GM19397 (cell line): ENCODE measurements around the gene CFHR2.
"Not testable (repeated sequence)": the region's sequence is repeated elsewhere in the genome, so short reads cannot be mapped to it uniquely, and the experiment has no call there.

Source experiments
- ATAC-seq: cut with Tn5 transposase; IDR thresholded peaks from one replicate; pipeline ENCODE4 v1.9.1; 2021; ENCODE audit warnings: mild to moderate bottlenecking, moderate library complexity; ENCODE audit not compliant: unreplicated experiment

CFHR2 gene

GRCh38 chr1:196943568-196943967, at the start of gene CFHR2:
Gene CFHR2, plus strand, starts transcription at chr1:196943738. Its CDS starts 143 bp downstream, at chr1:196943881.
- not testable (repeated sequence) for ATAC-seq

GRCh38 chr1:196896355-196896754, 47.2 kb upstream of the CFHR2 start:
- no peak for ATAC-seq

- ATAC-seq, result no peak
Measured at GRCh38 chr1:196897158-196897828, 46.2 kb upstream of the CFHR2 start.

GRCh38 chr1:196902344-196902743, 41.2 kb upstream of the CFHR2 start:
- ATAC-seq, result no peak

- ATAC-seq, result no peak
Measured at GRCh38 chr1:196910215-196910614, 33.3 kb upstream of the CFHR2 start.

GRCh38 chr1:196912283-196912682, 31.3 kb upstream of the CFHR2 start:
- ATAC-seq, result not testable (repeated sequence)

GRCh38 chr1:196926839-196927238, 16.7 kb upstream of the CFHR2 start:
- ATAC-seq, result not testable (repeated sequence)

- not testable (repeated sequence) for ATAC-seq
Measured at GRCh38 chr1:196932853-196933252, 10.7 kb upstream of the CFHR2 start.

- ATAC-seq, result no peak
Measured at GRCh38 chr1:196933531-196934189, 9.9 kb upstream of the CFHR2 start.

- ATAC-seq, result not testable (repeated sequence)
Measured at GRCh38 chr1:196941474-196941873, 2.1 kb upstream of the CFHR2 start.

GRCh38 chr1:196951711-196952394, 8.3 kb downstream of the CFHR2 start:
- peak; percentile 82 for ATAC-seq

- no peak for ATAC-seq
Measured at GRCh38 chr1:196954778-196955177, 11.2 kb downstream of the CFHR2 start.

GRCh38 chr1:196955926-196956325, 12.4 kb downstream of the CFHR2 start:
- no peak for ATAC-seq

GRCh38 chr1:196960854-196961253, 17.3 kb downstream of the CFHR2 start:
- no peak for ATAC-seq

GRCh38 chr1:196970182-196970581, 26.6 kb downstream of the CFHR2 start:
- ATAC-seq, result no peak

- no peak for ATAC-seq
Measured at GRCh38 chr1:196976278-196976677, 32.7 kb downstream of the CFHR2 start.

GRCh38 chr1:196977278-196977677, 33.7 kb downstream of the CFHR2 start, which contains the start of gene CFHR5:
Gene CFHR5, plus strand, starts transcription at chr1:196977556. Its CDS starts 109 bp downstream, at chr1:196977665.
- no peak for ATAC-seq

- ATAC-seq, result no peak
Measured at GRCh38 chr1:196980859-196981258, 37.3 kb downstream of the CFHR2 start.

- not testable (repeated sequence) for ATAC-seq
Measured at GRCh38 chr1:196982247-196982646, 38.7 kb downstream of the CFHR2 start.

GRCh38 chr1:196991919-196992651, 48.5 kb downstream of the CFHR2 start:
- not testable (repeated sequence) for ATAC-seq

GRCh38 chr1:196993916-196994315, 50.4 kb downstream of the CFHR2 start:
- no peak for ATAC-seq
